ENCODE measurements around the gene RASAL2.
"Not testable (repeated sequence)": the region's sequence is repeated elsewhere in the genome, so short reads cannot be mapped to it uniquely, and the experiment has no call there.

RASAL2 gene

GRCh38 chr1:178102218-178102617 lies 8.3 kb downstream of the RASAL2 start:
- DNase-seq (ENCODE audit: low read depth, low spot score), result no peak
- no peak overlapping the region for H3K4me3 ChIP-seq (ENCODE audit: low read length)

DNA sequence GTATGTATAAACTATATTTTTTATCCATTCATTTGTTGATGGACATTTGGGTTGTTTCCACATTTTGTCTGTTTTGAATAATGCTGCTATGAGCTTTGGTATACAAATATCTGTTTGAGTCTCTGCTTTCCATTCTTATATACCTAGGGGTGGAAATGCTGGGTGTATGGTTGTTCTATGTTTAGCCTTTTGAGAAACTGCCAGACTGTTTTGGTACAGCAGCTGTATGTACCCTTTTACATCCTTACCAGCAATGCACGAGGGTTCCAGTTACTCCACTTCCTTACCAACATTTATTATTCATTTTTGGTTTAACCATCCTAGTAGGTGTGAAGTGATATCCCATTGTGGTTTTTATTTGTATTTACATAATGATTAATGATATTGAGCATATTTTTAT lies 13.9 kb downstream of the RASAL2 start:
- DNase-seq (ENCODE audit: low read depth, low spot score), result no peak
- no peak overlapping the region for H3K4me3 ChIP-seq (ENCODE audit: low read length)

- no peak for DNase-seq (ENCODE audit: low read depth, low spot score)
- H3K4me3 ChIP-seq (ENCODE audit: low read length), result no peak overlapping the region
Observed at GRCh38 chr1:178109348-178110143, 15.6 kb downstream of the RASAL2 start.

DNA sequence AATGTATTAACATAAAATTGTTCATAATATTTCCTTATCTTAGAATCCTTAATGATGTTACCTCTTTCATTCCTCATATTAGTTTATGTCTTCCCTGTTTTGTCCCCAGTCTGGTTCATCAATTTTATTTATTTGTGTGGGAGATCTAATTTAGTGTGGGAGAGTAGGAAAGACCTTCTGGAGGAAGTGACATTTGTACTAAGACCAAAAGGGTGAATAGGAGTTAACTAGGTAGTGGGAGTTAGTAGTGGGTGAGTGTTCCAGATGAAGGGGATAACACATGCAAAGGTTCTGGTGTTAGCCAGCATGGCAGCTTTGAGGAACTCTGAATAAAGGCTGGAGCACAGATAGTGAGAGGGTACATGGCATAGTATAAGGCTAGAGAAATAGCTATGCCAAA lies 21.4 kb downstream of the RASAL2 start:
- DNase-seq (ENCODE audit: low read depth, low spot score), result no peak
- H3K4me3 ChIP-seq (ENCODE audit: low read length), result no peak overlapping the region

DNA sequence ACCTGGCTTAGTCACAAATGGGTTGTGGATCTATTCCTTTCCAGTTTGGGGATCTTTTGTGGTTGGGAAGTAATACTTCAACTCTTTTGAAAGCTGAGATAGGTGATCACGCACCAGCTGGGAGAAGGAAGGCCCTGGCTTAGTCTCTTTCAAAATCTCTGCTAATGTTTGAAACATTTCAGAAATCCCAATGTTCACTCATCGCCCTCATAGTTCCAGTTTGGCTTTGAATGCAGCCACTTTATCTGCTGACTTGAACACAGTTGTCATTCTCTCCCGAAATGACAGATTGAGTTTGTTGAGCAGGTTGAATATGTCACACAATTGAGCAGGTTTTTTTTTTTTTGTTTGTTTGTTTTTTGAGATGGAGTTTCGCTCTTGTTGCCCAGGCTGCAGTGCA lies 24.6 kb downstream of the RASAL2 start:
- DNase-seq (ENCODE audit: low read depth, low spot score), result no peak
- H3K4me3 ChIP-seq (ENCODE audit: low read length), result no peak overlapping the region

GRCh38 chr1:178119628-178120027 lies 25.7 kb downstream of the RASAL2 start:
- no peak for DNase-seq (ENCODE audit: low read depth, low spot score)
- H3K4me3 ChIP-seq (ENCODE audit: low read length), result no peak overlapping the region

GRCh38 chr1:178120088-178120487 lies 26.2 kb downstream of the RASAL2 start:
- H3K4me3 ChIP-seq (ENCODE audit: low read length), result no peak overlapping the region
- no peak for DNase-seq (ENCODE audit: low read depth, low spot score)

DNA sequence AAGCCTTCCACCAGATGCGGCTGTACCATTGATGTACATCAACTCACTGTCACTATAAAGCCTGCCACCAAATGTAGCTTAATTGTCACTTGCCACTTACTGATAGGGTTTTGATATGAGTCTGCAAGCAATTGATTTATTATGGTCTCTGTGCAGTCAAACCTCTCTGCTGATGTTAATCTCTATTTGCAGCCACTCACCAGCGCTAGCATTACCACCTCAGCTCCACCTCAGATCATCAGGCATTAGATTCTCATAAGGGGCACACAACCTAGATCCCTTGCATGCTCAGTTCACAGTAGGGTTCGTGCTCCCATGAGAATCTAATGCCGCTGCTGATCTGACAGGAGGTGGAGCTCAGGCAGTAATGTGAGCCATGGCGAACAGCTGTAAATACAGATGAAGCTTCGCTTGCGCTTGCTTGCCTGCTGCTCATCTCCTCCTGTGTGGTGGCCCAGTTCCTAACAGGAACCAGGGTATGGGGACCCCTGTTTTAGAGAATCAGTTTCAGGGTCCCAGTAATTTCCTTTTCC lies 26.7 kb downstream of the RASAL2 start:
- H3K4me3 ChIP-seq (ENCODE audit: low read length); DNase-seq (ENCODE audit: low read depth, low spot score): not testable (repeated sequence)

- DNase-seq (ENCODE audit: low read depth, low spot score), result no peak
- H3K4me3 ChIP-seq (ENCODE audit: low read length), result no peak overlapping the region
Observed at GRCh38 chr1:178121883-178122282, 28.0 kb downstream of the RASAL2 start.

DNA sequence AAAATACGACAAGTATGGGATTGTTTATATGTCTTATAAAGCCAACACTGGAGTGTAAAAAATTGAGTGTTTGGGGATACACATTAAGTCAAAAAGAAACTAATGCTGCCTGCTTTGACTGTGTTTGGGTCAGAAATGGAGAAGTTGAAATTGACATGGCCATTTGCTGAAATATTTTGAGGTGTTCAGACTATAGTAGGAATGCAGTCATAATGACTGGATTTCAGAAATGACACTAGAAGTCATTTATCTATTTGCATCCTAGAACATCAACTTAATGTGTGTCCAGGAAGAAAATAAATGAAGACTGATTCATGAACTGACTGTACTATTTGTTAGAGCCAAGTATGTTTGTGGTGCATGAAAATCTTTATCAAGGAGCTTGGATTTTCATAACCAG lies 28.4 kb downstream of the RASAL2 start:
- no peak for DNase-seq (ENCODE audit: low read depth, low spot score)
- H3K4me3 ChIP-seq (ENCODE audit: low read length), result no peak overlapping the region

DNA sequence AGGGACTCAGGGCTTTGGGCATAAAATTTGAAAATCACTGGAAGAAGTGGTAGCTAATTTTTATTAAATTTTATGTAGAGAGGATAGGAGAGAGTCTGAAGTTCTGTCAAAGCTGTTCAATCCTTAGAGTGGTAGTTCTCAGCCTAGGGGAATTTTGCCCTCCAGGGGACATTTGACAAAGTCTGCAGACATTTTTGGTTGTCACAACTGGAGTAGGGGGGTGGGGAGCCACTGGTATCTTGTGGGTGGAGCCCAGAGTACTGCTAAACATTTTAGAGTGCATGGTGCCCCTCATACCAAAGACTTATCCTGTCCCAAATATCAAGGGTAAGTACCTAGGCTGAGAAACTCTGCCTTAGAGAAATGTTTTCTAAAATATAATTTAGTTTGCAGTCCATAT lies 30.2 kb downstream of the RASAL2 start:
- no peak overlapping the region for H3K4me3 ChIP-seq (ENCODE audit: low read length)
- DNase-seq (ENCODE audit: low read depth, low spot score), result no peak

- DNase-seq (ENCODE audit: low read depth, low spot score), result no peak
- H3K4me3 ChIP-seq (ENCODE audit: low read length), result no peak overlapping the region
Observed at GRCh38 chr1:178126261-178126660, 32.4 kb downstream of the RASAL2 start.

DNA sequence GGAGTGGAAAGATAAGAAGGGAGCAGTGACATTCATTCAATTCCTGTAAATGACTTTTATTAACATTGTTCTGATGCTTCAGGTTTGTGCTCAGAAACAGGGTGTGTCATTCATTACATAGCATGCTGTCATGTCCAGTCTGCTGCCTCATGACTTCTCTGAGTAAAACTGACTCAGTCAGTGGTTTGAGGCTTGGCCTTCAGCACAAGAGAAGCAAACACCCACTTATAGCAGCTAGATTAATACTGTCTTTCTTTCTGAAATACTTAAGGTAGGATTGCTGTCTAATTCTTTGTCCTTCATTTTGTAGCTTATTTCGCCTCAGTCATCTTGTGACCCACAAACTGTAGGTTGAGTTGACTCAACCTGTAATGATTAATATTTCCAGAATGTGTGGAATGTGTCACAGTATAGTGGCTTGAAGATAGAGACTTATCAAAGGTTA lies 32.9 kb downstream of the RASAL2 start:
- no peak for DNase-seq (ENCODE audit: low read depth, low spot score)
- no peak overlapping the region for H3K4me3 ChIP-seq (ENCODE audit: low read length)

- DNase-seq (ENCODE audit: low read depth, low spot score), result no peak
- H3K4me3 ChIP-seq (ENCODE audit: low read length), result no peak overlapping the region
Observed at GRCh38 chr1:178127482-178128191, 33.7 kb downstream of the RASAL2 start.

- H3K4me3 ChIP-seq (ENCODE audit: low read length), result no peak overlapping the region
- no peak for DNase-seq (ENCODE audit: low read depth, low spot score)
Observed at GRCh38 chr1:178133239-178133989, 39.5 kb downstream of the RASAL2 start.

DNA sequence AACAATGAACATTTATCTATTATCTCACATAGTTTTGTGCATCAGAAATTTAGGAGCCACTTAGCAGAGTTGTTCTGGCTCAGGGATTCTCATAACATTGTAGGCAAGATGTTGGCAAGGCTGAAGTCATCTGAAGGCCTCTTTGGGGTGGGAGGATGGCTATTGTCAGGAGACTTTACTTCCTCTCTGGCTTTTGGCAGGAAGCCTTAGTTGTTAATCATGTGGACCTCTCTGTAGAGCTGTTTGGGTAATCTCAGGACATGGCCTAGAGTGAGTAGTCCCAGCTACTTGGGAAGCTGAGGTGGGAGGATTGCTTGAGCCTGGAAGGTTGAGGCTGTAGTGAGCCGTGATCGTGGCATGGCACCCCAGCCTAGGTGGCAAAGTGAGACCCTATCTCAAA lies 40.2 kb downstream of the RASAL2 start:
- no peak for DNase-seq (ENCODE audit: low read depth, low spot score)
- no peak overlapping the region for H3K4me3 ChIP-seq (ENCODE audit: low read length)

DNA sequence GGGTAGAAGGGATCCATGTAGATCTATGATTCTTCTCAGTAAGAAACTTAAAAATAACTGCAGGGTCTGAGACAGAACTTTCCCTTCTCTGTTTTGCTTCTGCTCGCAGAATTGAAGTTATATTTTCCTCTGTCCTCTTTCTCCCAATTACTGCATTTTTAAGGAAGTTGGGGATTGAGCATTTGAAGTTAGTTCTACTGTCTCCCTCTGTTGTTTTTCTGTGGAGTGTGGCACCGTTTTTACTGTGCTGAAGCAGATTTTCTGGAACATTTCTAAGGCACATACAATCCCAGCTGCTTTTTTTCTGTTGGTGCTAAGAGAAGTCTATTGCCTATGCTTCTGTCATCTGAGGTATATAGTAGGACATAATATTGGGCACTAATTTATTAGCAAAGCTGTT lies 43.3 kb downstream of the RASAL2 start:
- no peak overlapping the region for H3K4me3 ChIP-seq (ENCODE audit: low read length)
- DNase-seq (ENCODE audit: low read depth, low spot score), result no peak

GRCh38 chr1:178142806-178143205 lies 48.9 kb downstream of the RASAL2 start:
- no peak for DNase-seq (ENCODE audit: low read depth, low spot score)
- H3K4me3 ChIP-seq (ENCODE audit: low read length), result no peak overlapping the region

DNA sequence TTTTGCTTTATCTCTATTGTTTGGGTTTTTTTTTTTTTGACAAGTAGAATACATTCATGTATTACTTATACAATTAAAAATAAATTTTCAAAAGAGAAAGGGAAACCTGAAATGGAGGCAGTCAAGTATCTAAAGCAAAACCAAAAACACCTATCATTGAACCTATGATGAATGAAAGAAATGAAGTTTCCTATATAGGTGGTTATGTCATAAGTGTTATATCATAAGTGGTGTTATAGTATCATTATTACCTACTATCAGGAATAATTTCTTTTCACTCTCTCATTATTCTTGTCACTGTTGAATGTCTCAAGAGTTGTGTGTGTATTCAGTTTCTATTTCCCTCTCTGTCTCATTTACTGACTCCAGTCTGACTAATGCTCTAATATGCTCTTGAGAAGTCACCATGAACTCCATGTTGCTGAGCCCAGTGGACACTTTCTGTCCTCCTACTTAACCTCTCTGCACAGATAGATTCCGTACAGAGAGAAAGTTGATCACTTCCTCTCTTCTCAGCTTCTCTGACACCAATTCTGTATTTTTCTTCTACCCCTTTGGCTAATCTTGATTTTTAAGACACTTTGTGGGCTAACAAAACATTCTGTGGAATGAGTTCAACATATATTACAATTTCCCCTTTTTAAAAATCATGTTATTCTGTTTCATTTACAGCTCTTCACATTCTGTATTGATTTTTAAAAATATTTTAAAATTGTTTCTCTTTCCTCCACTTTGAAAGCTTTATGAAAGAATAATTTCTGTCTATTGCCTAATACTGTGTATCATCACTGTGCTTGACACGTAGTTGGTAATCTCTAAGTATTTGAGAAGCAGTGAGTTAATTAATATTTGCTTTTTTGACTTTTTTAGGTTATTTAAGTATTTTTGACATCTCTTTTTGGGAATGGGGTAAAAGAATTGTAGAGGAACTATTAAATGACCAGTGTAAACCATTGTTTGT lies 50.1 kb downstream of the RASAL2 start:
- DNase-seq (ENCODE audit: low read depth, low spot score), result no peak
- no peak overlapping the region for H3K4me3 ChIP-seq (ENCODE audit: low read length)

Measured in Jurkat, Clone E6-1 (cell line).